ENCODE measurements around the gene ASTN1. TPM values are rescaled to one million over a fixed set of nuclear protein-coding genes. Genes with fewer than 3 reads are reported as not detected.

Gene ASTN1
- total RNA-seq, 6 experiments from 2014 or later: not detected

DNA sequence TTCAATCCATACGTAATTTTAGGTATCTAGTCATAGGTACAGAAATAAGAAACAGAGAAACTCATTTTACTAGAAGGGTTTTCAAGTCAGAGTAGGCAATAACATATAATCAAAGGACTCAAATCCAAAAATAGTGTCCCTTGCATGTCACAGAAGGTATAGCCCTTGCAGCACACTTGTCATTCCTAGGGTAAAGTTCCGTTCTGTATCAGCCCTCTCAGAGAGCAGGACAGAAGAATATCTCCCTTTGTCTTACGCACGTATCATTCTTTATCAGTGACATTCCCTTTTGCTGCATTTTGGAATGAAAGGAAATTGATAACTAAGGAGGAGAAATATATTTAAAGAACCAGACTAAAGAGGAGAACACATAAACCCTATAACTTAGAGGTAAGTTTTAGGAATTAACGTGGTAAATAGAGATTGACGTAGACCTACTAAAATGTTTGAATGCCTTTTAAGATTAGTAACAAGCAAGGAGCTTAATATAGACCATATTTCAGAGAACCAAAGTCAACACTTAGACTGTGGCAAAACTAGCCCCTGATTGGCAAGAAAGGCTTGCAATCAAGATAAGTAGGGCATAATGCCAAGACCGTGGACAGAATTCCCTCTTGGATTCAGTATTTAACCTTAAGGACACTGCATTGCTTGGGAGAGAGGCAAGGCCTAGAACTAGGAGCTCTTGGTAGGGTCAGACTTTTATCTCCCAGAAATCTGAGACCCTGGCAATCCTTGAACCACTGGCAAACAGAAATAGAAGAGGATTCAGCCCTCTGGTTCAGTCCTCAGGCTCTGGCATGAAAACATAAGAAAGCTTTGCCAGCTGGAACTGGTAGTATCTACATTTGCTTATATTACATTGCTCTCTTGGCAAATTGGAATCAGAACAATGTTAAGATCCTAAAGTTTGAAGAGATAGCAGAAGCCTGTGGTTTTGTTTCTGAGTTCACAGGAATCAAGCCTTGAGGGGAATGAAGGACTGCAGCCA lies 232.1 kb downstream of the ASTN1 start:
- TF ChIP-seq, protein P1, sequence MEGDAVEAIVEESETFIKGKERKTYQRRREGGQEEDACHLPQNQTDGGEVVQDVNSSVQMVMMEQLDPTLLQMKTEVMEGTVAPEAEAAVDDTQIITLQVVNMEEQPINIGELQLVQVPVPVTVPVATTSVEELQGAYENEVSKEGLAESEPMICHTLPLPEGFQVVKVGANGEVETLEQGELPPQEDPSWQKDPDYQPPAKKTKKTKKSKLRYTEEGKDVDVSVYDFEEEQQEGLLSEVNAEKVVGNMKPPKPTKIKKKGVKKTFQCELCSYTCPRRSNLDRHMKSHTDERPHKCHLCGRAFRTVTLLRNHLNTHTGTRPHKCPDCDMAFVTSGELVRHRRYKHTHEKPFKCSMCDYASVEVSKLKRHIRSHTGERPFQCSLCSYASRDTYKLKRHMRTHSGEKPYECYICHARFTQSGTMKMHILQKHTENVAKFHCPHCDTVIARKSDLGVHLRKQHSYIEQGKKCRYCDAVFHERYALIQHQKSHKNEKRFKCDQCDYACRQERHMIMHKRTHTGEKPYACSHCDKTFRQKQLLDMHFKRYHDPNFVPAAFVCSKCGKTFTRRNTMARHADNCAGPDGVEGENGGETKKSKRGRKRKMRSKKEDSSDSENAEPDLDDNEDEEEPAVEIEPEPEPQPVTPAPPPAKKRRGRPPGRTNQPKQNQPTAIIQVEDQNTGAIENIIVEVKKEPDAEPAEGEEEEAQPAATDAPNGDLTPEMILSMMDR (IDR thresholded peaks at IDR 0.05): no peak
- DNase-seq: no peak
- Mint-ChIP-seq H3K4me3 (no peak overlapping the region), H3K4me1 (ENCODE audit: low read depth) (no peaks in the 10 kb centered on the region), H3K9me3 (peaks cover 15% of the 10 kb centered on the region), H3K36me3 (ENCODE audit: low read depth) (no peaks in the 10 kb centered on the region), H3K27ac (no peak overlapping the region), H3K27me3 (ENCODE audit: insufficient read depth) (no peaks in the 10 kb centered on the region)

DNA sequence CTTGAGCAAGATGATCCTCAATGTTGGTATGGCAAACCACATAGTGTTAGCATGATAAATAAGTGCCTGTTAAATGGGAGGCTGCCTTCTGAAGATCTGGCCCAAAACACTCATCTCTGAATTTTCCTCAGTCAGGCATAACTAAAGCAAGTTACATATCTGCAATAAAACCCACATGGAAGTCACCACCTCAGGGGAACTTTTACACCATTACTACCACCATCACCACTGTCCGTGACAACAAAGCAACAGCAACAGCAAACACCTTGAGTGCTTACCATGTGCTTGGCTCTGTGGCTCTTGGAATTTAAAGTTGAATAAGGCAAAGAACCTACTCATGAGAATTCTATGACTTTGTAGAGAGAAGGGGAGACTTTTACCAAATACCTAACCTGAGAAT lies 233.0 kb downstream of the ASTN1 start:
- Mint-ChIP-seq H3K27ac (no peak overlapping the region), H3K9me3 (peaks cover 15% of the 10 kb centered on the region), H3K27me3 (ENCODE audit: insufficient read depth) (no peaks in the 10 kb centered on the region), H3K4me3 (no peak overlapping the region), H3K36me3 (ENCODE audit: low read depth) (no peaks in the 10 kb centered on the region), H3K4me1 (ENCODE audit: low read depth) (no peaks in the 10 kb centered on the region)
- TF ChIP-seq, protein P1 (IDR thresholded peaks at IDR 0.05): no peak
- no peak for DNase-seq

DNA sequence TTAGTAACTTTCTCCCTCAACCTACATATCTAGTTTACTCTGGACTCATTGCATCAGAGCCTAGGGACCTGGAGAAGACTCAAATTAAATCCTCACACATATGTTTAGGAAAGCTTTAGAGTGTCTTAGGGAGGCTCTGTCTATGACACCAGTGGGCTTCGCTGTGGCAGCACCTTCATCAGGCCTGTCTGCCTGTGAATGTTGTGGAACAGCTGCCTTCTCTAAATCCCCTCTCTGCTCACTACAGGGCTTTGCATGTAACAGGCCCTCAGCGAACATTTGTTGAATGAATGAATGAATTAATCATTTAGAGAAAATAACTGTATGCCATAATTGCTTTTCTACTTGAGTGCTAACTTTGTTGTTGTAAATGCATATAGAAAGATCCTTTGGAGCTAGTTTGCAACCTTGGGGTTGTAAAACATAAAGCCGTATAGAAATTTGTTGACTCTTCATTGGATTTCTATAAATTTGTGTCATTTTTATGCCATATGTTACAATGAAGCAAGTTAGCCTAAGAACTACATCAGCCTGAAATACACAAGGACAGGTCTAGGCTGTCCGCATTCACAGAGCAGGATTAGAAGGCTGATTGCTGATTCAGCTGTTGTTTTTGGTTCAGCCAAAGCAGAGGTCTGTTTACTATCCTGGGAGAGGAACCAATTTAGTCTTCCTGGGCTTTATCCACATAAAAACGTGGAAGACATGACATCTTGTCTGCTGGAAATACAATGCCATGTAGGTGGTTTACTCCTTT lies 238.0 kb downstream of the ASTN1 start:
- H3K27ac Mint-ChIP-seq: no peak overlapping the region
- peaks cover 5% of the 10 kb centered on the region for H3K9me3 Mint-ChIP-seq
- H3K4me1 Mint-ChIP-seq (ENCODE audit: low read depth): no peaks in the 10 kb centered on the region
- no peak overlapping the region for H3K4me3 Mint-ChIP-seq
- TF ChIP-seq, protein P1 (IDR thresholded peaks at IDR 0.05): no peak
- no peaks in the 10 kb centered on the region for H3K36me3 Mint-ChIP-seq (ENCODE audit: low read depth)
- H3K27me3 Mint-ChIP-seq (ENCODE audit: insufficient read depth): no peaks in the 10 kb centered on the region
- DNase-seq: no peak

DNA sequence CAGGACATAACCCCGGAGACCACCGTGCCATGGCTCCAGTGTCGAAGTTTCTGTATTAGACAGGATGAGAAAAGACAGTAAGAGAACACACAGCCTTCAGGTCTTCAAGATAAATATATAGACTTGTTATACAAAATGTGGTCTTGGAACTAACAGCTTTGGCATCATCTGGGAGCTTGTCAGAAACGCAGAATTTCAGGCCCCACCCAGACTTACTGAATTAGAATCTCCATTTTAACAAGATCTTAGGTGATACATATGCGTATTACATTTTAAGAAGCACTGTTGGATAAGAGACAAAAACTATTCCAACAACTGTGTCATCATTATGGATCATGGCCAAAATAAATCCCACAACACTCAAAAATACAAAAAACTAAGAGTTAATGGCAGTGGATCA lies 239.3 kb downstream of the ASTN1 start:
- Mint-ChIP-seq H3K4me1 (ENCODE audit: low read depth) (no peaks in the 10 kb centered on the region), H3K27me3 (ENCODE audit: insufficient read depth) (no peaks in the 10 kb centered on the region), H3K9me3 (peaks cover 5% of the 10 kb centered on the region), H3K27ac (no peak overlapping the region), H3K36me3 (ENCODE audit: low read depth) (no peaks in the 10 kb centered on the region), H3K4me3 (no peak overlapping the region)
- no peak for DNase-seq
- TF ChIP-seq, protein P1 (IDR thresholded peaks at IDR 0.05): no peak

DNA sequence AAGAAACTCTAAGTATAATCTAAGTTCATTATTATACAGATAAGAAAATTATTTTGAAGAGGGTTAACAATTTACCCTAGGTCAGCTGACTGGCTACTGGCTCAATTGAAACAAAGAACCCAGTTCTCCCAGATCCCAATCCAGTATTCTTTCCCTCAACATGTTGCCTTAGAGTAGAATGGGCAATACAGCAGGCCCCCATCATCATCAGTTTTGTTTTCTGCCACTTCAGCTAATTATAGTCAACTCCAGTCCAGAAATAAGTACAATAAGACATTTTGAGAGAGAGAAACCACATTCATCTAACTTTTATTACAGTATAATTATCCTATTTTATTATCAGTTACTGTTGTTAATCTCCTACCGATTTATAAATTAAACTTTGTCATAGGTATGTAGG lies 241.2 kb downstream of the ASTN1 start:
- Mint-ChIP-seq H3K4me3 (no peak overlapping the region), H3K36me3 (ENCODE audit: low read depth) (no peaks in the 10 kb centered on the region), H3K9me3 (no peaks in the 10 kb centered on the region; the same call in none of the 2 replicates), H3K27me3 (ENCODE audit: insufficient read depth) (no peaks in the 10 kb centered on the region), H3K27ac (no peak overlapping the region), H3K4me1 (ENCODE audit: low read depth) (no peaks in the 10 kb centered on the region)
- TF ChIP-seq, protein P1 (IDR thresholded peaks at IDR 0.05): no peak
- no peak for DNase-seq

All from HFFc6 (cell line).